Stimulated activated naive B cell treated with anti-CD40 and anti-IgM and Interleukin-4, amounts not matched to agents 10 μg/mL and 1 μg/mL and 100 μg/mL, for 72 hours (primary cell): ENCODE measurements around the gene FOXO6.

ENCODE experiments used
- ATAC-seq, 2 donors: fragments of 150-1000 bp; cut with Tn5 transposase; replicated peaks; 2 replicates each; pipeline ENCODE4 v1.10.0; 2021; ENCODE audit warnings: moderate library complexity in 1 of 2
- DNase-seq: peaks from one replicate; pipeline ENCODE4 v3.0.0; 2021
- H3K27ac Mint-ChIP-seq: one replicate; pipeline ENCODE4 v1.8.0; 2022; ENCODE audit warnings: mild to moderate bottlenecking, mixed read lengths
- H3K27me3 Mint-ChIP-seq, 2 donors: one replicate each; pipeline ENCODE4 v1.8.0; 2022; ENCODE audit warnings: mixed read lengths in 2 of 2
- H3K36me3 Mint-ChIP-seq, 2 donors: one replicate each; pipeline ENCODE4 v1.8.0; 2022; ENCODE audit warnings: mixed read lengths in 2 of 2, mild to moderate bottlenecking in 1 of 2
- H3K4me1 Mint-ChIP-seq, 2 donors: one replicate each; pipeline ENCODE4 v1.8.0; 2022; ENCODE audit warnings: mixed read lengths in 2 of 2, mild to moderate bottlenecking in 1 of 2
- H3K4me3 Mint-ChIP-seq, 2 donors: one replicate each; pipeline ENCODE4 v1.8.0; 2022; ENCODE audit warnings: mild to moderate bottlenecking in 2 of 2, mixed read lengths in 2 of 2, moderate library complexity in 1 of 2
- H3K9me3 Mint-ChIP-seq, 2 donors: one replicate each; pipeline ENCODE4 v1.8.0; 2022; ENCODE audit warnings: mixed read lengths in 2 of 2, mild to moderate bottlenecking in 1 of 2

The FOXO6 gene

DNA sequence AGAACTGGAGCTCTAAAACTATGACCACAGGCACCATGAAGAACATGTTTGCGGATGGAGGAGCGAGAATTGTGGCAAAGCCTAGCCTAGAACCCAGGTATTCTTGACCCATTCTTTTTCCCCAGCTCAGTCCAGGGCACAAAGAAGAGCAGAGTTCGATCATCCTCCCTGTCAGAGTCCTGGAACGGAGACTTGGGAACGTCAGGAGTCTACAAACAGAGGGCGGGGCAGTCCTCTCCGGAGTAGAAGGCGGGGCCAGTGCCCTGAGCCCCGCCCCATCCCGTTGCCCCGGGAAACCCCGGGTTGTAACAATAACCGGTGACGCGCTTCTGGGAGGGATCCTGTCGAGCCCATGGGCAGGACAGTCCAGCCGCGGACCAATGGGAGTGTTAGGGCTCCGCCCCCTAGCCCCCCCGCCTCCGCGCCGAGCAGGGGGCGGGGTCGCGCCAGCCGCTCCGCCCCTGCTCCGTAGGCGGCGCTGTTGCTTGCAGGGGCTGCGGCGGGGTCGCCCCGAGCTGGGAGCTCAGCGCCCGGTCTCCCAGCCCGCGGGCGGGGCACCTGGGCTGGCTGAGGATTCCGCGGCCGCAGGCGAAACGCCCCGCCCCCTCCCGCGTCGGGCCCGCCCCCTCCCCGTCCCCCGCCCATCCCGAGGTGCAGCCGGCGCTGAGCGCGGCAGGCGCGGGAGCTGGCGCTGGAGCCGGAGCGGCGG is at the start of gene FOXO6:
Gene FOXO6 (plus strand): TSS at position 649 of the 709 bp plus-strand sequence.
- no peaks in the 10 kb centered on the region for H3K36me3 Mint-ChIP-seq
- H3K27me3 Mint-ChIP-seq: peaks cover 38 to 43% of the 10 kb centered on the region in 2 donors
- peak within 1 kb of the TSS; percentile 63 for H3K27ac Mint-ChIP-seq
- peaks cover 17 to 36% of the 10 kb centered on the region in 2 donors for H3K4me1 Mint-ChIP-seq
- ATAC-seq (peak; percentile 93 to 95), DNase-seq (peak; percentile 88)
- H3K4me3 Mint-ChIP-seq: peak within 1 kb of the TSS; percentile 67 to 70
- no peaks in the 10 kb centered on the region for H3K9me3 Mint-ChIP-seq

DNA sequence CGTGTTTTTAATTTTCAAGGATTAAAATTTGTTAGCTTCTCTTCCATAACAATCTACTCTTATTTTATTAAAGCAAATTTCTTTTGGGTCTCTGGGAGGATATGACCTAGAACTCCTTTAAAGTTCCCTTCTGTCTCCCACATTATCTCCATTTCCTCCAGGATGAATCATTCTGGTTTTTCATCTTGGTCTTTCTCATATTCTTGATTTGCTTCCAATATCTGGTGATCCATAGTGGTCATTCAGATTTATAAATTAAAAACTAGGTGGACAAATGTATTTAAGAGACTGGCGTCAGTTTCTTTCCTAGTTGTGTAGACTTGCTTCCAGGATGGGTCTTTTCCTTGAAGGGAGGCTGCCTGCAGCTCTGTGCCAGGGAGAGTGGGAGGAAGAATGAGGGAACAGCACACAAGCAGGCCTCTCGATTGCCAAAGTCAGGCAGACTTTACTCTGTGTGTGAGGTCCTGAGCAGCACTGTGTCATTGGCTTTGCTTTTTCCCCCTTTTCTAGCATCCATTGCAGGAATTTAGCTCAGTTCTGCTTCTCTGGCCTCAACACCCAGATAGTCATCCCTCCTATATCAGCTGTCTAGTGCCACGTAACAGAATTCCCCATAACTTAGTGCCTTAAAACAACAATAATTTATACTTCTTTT is 48.1 kb upstream of the FOXO6 start:
- Mint-ChIP-seq H3K4me3 (no peak overlapping the region), H3K36me3 (no peaks in the 10 kb centered on the region), H3K9me3 (peaks cover 2 to 7% of the 10 kb centered on the region in 2 donors), H3K27me3 (peaks cover 3 to 11% of the 10 kb centered on the region in 2 donors), H3K27ac (no peak overlapping the region), H3K4me1 (no peaks in the 10 kb centered on the region)
- no peak for DNase-seq
- ATAC-seq: no peak

- Mint-ChIP-seq H3K36me3 (no peaks in the 10 kb centered on the region), H3K4me3 (no peak overlapping the region), H3K27ac (no peak overlapping the region), H3K27me3 (peaks cover 3 to 11% of the 10 kb centered on the region in 2 donors), H3K4me1 (no peaks in the 10 kb centered on the region), H3K9me3 (peaks cover 0 to 3% of the 10 kb centered on the region in 2 donors)
- ATAC-seq (peak in 1 of 2 donors; percentile 43), DNase-seq (no peak)
Measured at GRCh38 chr1:41313661-41314131, 47.5 kb upstream of the FOXO6 start.

DNA sequence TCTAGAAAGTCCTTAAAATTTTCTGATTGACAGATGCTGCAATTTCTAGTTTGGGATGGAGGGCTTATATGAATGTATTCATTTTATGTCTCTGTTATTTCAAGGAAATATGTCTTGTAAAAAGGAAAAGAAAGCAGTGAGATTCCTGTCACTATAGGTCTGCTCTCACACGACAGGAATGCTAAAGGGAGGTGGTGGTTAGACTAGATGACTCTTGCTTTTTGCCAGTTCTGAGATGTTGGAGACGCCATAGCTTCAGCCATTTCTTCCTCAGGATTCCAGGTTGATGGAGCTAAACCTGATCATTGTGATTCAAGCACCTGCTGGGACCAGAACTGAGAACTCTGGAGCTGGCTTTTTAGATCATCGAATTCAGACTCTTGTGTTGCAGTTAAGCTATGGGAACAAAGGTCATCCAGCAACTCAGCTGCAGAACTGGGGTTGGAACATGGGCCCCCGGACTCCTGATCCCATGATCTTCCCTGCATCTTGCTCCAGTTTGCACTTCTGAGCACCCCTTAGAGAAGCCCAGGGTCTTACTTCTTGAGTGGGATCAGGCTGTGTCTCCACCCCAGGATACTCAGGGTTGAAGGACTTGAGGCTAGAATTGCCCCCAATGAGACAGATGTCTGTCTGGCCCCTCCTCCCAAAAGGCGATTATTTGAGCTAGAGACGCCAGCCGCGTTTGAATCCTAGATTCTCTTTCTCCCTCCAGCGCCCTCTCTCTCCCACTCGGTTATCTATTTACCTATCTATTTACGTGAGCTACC is 46.7 kb upstream of the FOXO6 start:
- H3K4me3 Mint-ChIP-seq: no peak overlapping the region
- H3K9me3 Mint-ChIP-seq: peaks cover 0 to 1% of the 10 kb centered on the region in 2 donors
- H3K4me1 Mint-ChIP-seq: no peaks in the 10 kb centered on the region
- ATAC-seq (no peak), DNase-seq (no peak)
- no peak overlapping the region for H3K27ac Mint-ChIP-seq
- H3K36me3 Mint-ChIP-seq: no peaks in the 10 kb centered on the region
- H3K27me3 Mint-ChIP-seq: peaks cover 3 to 11% of the 10 kb centered on the region in 2 donors

GRCh38 chr1:41315146-41315822 is 46.0 kb upstream of the FOXO6 start:
- Mint-ChIP-seq H3K9me3 (peaks cover 0 to 1% of the 10 kb centered on the region in 2 donors), H3K27ac (no peak overlapping the region), H3K4me3 (no peak overlapping the region), H3K4me1 (no peaks in the 10 kb centered on the region), H3K27me3 (peaks cover 8 to 13% of the 10 kb centered on the region in 2 donors), H3K36me3 (no peaks in the 10 kb centered on the region)
- DNase-seq: no peak
- no peak for ATAC-seq

GRCh38 chr1:41315871-41316270 is 45.4 kb upstream of the FOXO6 start:
- Mint-ChIP-seq H3K27ac (no peak overlapping the region), H3K4me3 (no peak overlapping the region), H3K9me3 (no peaks in the 10 kb centered on the region), H3K27me3 (peaks cover 11 to 18% of the 10 kb centered on the region in 2 donors), H3K36me3 (no peaks in the 10 kb centered on the region), H3K4me1 (no peaks in the 10 kb centered on the region)
- ATAC-seq (no peak), DNase-seq (no peak)

DNA sequence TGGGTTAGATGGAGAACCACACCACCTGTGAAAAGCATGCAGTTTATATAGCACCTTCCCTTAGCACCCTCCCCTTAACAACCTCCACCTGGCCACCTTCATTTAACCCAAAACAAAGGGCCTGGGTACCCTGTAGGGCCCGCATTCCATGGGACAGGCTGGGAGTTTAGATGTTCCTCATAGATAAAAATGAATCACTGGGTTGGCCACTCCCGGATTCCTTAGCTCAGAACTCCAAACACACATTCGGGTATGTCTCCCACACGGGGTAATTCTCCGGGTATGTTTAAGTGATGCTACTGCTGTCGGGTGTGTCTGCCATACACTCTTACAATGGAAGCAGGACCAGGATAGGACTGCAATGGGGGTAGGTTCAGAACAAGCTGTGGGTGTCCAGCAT is 43.9 kb upstream of the FOXO6 start:
- no peak overlapping the region for H3K27ac Mint-ChIP-seq
- DNase-seq: no peak
- H3K27me3 Mint-ChIP-seq: peaks cover 11 to 18% of the 10 kb centered on the region in 2 donors
- no peaks in the 10 kb centered on the region for H3K9me3 Mint-ChIP-seq
- no peak overlapping the region for H3K4me3 Mint-ChIP-seq
- no peaks in the 10 kb centered on the region for H3K36me3 Mint-ChIP-seq
- no peak for ATAC-seq
- no peaks in the 10 kb centered on the region for H3K4me1 Mint-ChIP-seq

- DNase-seq: no peak
- H3K4me3 Mint-ChIP-seq: no peak overlapping the region
- ATAC-seq: no peak
- peaks cover 11 to 18% of the 10 kb centered on the region in 2 donors for H3K27me3 Mint-ChIP-seq
- H3K4me1 Mint-ChIP-seq: no peaks in the 10 kb centered on the region
- no peak overlapping the region for H3K27ac Mint-ChIP-seq
- no peaks in the 10 kb centered on the region for H3K36me3 Mint-ChIP-seq
- H3K9me3 Mint-ChIP-seq: no peaks in the 10 kb centered on the region
Measured at GRCh38 chr1:41318135-41318534, 43.1 kb upstream of the FOXO6 start.

- peaks cover 11 to 12% of the 10 kb centered on the region in 2 donors for H3K27me3 Mint-ChIP-seq
- DNase-seq (no peak), ATAC-seq (no peak)
- no peaks in the 10 kb centered on the region for H3K36me3 Mint-ChIP-seq
- H3K27ac Mint-ChIP-seq: no peak overlapping the region
- no peak overlapping the region for H3K4me3 Mint-ChIP-seq
- H3K4me1 Mint-ChIP-seq: no peaks in the 10 kb centered on the region
- H3K9me3 Mint-ChIP-seq: no peaks in the 10 kb centered on the region
Measured at GRCh38 chr1:41319106-41319755, 42.0 kb upstream of the FOXO6 start.

DNA sequence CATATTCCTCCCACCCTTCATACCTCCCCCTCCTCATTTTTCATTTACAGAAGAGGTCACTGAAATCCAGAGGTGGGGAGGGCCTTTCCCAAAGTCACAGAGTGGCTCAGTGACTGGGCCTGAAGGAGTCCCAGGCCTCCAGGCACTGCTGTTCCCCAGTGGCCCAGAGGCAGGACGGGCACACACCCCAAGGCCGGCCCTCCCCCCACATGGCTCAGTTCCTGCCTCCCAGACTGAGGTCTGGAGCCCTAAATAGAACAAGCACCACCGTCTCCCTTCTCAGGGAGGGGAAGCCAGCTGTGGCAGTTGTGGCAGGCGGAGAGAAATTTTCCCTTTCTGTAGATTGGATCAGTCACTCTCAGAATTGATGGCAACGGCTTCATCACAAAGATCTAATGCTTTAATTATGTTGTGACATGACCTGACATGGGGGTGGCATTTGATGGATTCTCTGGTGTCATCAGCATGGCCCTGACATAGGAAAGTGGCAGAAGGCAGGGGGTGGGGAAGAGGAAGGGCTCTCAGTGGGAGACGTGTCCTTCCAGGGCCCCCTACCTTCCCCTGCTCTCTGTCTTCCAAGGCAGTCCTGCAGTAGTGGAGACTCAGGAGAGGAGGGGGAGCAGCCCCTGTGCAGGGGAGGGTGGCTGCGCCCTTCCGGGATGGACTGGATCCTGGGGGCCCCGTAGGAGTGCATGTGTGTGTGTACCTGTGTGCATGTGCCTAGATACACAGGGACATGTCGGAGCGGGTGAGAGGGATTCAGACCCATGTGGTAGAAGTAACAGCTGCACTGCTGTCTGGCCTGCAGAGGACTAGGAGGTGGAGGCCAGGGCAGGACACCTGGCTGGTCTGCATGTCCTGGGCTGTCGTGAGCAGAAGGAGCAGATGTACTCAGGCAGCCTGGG is 41.2 kb upstream of the FOXO6 start:
- H3K4me1 Mint-ChIP-seq: no peaks in the 10 kb centered on the region
- H3K9me3 Mint-ChIP-seq: no peaks in the 10 kb centered on the region
- H3K27ac Mint-ChIP-seq: no peak overlapping the region
- DNase-seq (no peak), ATAC-seq (no peak)
- H3K4me3 Mint-ChIP-seq: no peak overlapping the region
- H3K36me3 Mint-ChIP-seq: no peaks in the 10 kb centered on the region
- H3K27me3 Mint-ChIP-seq: peaks cover 11 to 12% of the 10 kb centered on the region in 2 donors

GRCh38 chr1:41320895-41321676 is 40.1 kb upstream of the FOXO6 start:
- H3K4me1 Mint-ChIP-seq: no peaks in the 10 kb centered on the region
- H3K27ac Mint-ChIP-seq: no peak overlapping the region
- H3K27me3 Mint-ChIP-seq: peaks cover 7 to 8% of the 10 kb centered on the region in 2 donors
- ATAC-seq (no peak), DNase-seq (no peak)
- H3K9me3 Mint-ChIP-seq: no peaks in the 10 kb centered on the region
- no peak overlapping the region for H3K4me3 Mint-ChIP-seq
- no peaks in the 10 kb centered on the region for H3K36me3 Mint-ChIP-seq

- DNase-seq (no peak), ATAC-seq (no peak)
- H3K4me3 Mint-ChIP-seq: no peak overlapping the region
- peaks cover 6 to 8% of the 10 kb centered on the region in 2 donors for H3K27me3 Mint-ChIP-seq
- no peaks in the 10 kb centered on the region for H3K9me3 Mint-ChIP-seq
- no peaks in the 10 kb centered on the region for H3K36me3 Mint-ChIP-seq
- no peaks in the 10 kb centered on the region for H3K4me1 Mint-ChIP-seq
- no peak overlapping the region for H3K27ac Mint-ChIP-seq
Measured at GRCh38 chr1:41322101-41322661, 39.1 kb upstream of the FOXO6 start.
